HG03108 (cell line): Measurements from ENCODE around the gene SNTG2.

Experiments used
- ATAC-seq: cut with Tn5 transposase; IDR thresholded peaks from one replicate; pipeline ENCODE4 v1.9.1; 2021; ENCODE audit warnings: moderate library complexity; ENCODE audit not compliant: unreplicated experiment

SNTG2 gene

GRCh38 chr2:1306687-1307516 lies 356.3 kb downstream of the SNTG2 start:
- ATAC-seq: no peak

- no peak for ATAC-seq
These were observed 357.0 kb downstream of the SNTG2 start for GRCh38 chr2:1307670-1308069.

- ATAC-seq: no peak
These were observed 358.0 kb downstream of the SNTG2 start for GRCh38 chr2:1308678-1309077.

GRCh38 chr2:1309507-1309906 lies 358.9 kb downstream of the SNTG2 start:
- no peak for ATAC-seq

DNA sequence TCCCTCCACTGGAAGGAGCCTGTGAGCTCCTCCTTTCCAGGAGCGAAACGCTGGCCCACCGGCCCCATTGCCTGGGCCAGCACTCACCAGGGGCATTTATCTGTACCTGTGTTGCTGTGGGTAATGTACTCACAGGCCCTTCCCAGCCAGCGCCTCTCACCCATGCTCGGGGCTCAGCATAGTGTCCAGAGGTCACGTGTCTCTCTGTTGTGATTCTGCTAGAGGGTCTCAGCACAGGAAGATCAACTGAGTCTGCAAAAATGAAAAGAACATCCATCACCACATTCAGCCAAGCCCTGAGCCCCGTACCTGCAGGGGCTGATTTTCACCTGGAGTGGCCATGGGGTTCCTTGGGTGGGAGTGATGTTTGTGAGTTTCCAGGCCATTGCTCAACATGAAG lies 359.6 kb downstream of the SNTG2 start:
- ATAC-seq: no peak

GRCh38 chr2:1310866-1311265 lies 360.2 kb downstream of the SNTG2 start:
- ATAC-seq: no peak

- ATAC-seq: no peak
These were observed 362.7 kb downstream of the SNTG2 start for GRCh38 chr2:1313240-1313924.

DNA sequence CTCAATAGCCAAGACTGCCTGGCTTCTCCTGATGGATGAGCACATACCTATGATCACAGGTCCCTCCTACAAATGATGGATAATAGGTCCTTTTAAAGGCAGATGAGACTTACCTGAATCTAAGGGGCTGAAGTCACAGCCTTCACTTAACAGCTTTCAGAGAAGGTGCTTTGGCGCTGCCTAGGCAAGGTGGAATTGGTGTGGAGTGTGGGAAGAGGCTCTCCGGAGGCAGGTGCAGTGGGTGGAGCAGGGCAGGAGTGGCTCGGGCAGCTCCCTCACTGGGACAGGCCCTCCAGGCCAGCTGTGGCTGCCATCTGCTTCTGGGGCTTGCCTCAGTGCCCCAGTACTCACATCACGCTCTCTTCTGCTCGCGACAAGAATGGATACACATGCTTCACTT lies 363.6 kb downstream of the SNTG2 start:
- no peak for ATAC-seq

DNA sequence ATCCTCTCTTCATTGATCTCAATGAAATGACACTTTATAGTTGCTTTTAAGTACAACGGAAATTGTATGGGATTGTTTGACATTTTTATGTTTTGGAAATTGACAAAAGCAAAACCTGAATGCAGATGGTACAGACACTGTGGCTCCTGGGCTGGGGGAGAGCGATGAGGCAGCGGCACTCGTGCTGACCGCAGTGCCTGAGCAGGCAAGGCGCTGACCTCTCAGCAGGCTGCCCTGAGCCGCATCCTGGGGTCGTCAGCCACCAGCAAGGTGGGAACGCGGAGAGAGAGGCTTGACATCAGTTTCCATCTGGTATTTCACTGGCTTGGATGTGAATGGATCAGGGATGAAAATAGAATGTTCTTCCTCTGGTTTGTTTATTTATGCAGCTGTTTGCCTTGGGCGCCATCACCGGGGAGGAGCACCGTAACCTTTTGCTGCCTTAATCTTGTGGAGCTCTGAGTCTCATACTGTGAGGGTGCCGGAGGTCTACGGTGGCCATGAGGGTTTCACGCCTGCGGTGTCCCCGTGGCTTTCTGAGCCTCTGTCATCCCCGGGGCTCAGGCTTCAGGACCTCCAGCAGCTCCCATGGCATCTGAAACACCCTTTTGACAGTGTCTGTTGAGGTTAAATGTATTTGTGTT lies 367.8 kb downstream of the SNTG2 start:
- no peak for ATAC-seq

DNA sequence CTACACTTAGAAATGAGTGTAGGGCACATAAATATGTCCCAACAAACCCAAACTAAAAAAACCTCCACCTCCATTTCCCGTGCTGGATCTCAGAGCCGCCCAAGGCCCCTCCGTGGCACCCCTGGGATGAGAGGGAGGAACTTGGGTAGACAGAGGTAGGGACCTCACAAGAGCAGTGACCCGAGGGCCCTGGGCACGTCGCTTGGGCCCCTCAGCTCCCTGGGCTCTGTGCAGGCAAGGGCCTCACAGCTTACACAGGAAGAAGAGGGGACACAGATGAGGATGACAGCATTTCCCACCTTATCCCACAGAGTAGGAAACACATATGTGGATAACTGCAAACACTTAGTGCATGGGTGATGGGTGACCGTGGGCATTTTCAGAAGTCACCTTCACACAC lies 368.7 kb downstream of the SNTG2 start:
- no peak for ATAC-seq

- no peak for ATAC-seq
These were observed 370.7 kb downstream of the SNTG2 start for GRCh38 chr2:1321321-1321720.

DNA sequence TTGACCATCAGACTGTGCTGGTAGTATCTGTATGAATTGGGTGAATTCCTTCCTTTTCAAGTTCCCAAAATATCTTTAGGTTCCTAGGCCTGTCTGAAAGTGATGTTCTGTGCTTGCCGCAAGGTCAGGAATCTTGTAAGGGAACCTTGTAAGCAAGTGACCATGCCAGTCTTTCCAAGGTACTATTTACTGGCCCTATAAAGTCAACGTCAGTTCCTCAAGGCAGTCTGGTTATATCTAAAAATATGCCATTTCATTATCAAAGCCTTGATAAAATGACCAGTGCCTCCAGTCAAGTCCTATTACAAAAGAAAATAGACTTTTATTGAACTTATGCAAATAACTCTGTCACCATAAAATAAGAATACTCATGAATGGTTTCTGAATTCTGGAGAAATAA lies 374.2 kb downstream of the SNTG2 start:
- no peak for ATAC-seq

DNA sequence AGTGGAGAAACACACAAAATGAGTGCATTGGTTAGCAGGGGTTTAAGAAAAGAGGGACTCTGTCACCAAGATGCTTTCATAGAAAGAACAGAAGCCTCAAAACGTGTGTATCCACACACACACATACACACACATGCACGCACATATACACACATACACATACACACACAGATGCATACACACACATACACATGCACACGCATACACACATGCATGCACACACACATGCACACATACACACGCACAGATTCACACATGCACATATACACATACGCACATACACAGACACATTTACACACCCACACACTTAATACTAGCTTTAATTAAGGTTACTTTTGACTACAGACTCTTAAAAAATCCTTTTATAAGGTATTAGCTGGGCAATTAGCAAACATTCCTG lies 378.0 kb downstream of the SNTG2 start:
- ATAC-seq: no peak

DNA sequence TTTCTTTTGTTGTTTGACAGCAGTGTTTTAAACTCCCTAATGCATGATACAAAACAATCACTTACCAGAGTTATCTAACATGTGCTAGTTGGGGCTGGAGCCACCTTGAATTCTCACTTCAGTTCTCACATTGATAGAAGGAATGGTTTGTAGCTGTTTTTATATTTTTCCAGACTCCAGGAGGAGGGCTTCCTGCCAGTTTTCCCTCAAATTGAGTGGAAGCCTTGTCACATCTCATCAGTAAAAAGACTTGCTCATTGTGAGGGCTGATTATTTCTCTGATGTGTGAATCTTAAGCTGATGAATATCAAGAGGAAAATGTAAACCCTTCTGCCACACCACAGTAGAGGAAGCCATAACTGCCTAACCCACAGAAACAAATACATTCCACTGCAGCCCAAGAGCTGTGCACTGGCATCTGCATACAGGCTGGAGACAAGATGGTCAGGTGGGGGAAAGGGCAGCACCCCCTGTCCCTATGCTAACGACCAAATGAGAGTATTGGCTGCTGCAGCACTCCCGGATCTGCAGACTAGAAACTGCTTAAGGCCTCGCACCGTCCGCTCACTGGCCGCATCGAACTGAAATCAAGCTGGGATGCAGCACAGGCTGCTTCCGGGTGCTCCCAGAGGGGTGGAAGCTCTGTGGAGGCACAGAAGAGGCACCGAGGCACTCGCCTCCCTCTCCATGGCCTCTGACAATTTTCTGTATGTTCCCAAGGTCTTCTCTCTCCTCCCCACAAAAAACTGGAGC lies 388.9 kb downstream of the SNTG2 start:
- ATAC-seq: no peak

GRCh38 chr2:1340141-1340512 lies 389.5 kb downstream of the SNTG2 start:
- no peak for ATAC-seq

DNA sequence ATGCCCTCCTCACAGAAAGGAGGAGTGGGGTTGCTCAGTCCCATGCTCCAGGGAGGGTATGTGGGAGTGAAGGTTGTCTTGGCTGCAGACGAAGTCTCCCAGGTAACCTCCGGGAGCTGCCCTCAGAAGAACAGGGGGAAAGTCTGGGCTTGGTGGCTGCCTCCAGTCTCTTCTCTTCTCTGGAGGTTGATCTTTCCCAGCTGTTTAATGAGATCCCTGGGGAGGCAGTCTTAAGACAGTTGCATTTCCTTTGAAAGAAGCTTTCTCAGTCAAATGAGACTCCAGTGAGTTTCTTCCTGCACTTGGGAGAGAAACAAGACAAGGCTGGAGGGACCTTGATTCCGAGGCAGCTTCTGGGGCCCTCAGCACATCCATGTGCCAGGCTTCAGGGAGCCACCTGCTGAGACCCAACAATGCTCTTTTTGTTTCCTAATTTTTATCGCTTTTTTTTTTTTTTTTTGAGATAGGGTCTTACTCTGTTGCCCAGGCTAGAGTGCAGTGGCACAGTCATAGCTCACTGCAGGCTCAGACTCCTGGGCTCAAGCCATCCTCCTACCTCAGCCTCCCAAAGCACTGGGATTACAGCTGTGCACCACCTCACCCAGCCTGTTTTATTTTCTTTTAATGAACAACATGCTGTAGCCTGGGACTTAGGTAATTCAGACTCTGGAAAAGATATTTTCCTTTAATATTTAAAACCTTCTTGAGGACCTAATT lies 390.9 kb downstream of the SNTG2 start:
- no peak for ATAC-seq

- no peak for ATAC-seq
These were observed 398.1 kb downstream of the SNTG2 start for GRCh38 chr2:1348789-1349188.

DNA sequence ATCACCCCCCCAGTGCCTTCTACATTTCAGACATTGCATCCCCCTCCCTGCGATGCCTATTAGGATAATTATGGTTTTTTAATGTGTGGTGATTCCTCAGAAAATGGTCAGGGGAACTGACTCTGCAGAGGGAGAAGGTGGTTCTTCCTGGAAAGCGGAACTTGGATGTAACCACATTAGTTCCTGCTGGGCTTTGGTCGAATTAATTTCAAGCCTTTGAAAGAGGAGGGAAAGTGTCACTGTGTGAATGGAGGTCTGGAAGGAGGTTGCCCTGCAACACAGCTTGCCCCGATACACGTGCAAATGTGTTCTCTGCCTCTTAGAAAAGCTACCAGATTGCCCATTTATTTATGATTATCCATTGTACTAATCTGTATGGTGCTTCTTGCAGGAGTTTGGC lies 399.5 kb downstream of the SNTG2 start:
- ATAC-seq: no peak

GRCh38 chr2:1353124-1353523 lies 402.5 kb downstream of the SNTG2 start:
- no peak for ATAC-seq

- ATAC-seq: no peak
These were observed 402.9 kb downstream of the SNTG2 start for GRCh38 chr2:1353543-1353942.

- no peak for ATAC-seq
These were observed 409.5 kb downstream of the SNTG2 start for GRCh38 chr2:1360144-1360543.
